Mesothelial cell of epicardium (in vitro differentiated cells): ENCODE data around the gene ITPR1. TPM values are rescaled to one million over a fixed set of nuclear protein-coding genes. Genes with fewer than 3 reads are reported as not detected.

Source experiments
- DNase-seq, 2 experiments: peaks; one replicate each; pipeline ENCODE4 v3.0.0; 2021; ENCODE audit warnings: low spot score in 2 of 2; ENCODE audit not compliant: unreplicated experiment in 2 of 2
- H3K27ac Mint-ChIP-seq: 2 replicates; pipeline ENCODE4 v1.8.0; 2021; ENCODE audit warnings: mixed read lengths
- H3K27me3 Mint-ChIP-seq: 2 replicates; pipeline ENCODE4 v1.8.0; 2021; ENCODE audit warnings: low read depth, mixed read lengths
- H3K36me3 Mint-ChIP-seq: 2 replicates; pipeline ENCODE4 v1.8.0; 2021; ENCODE audit warnings: mixed read lengths
- H3K4me1 Mint-ChIP-seq: 2 replicates; pipeline ENCODE4 v1.8.0; 2021; ENCODE audit warnings: mixed read lengths
- H3K4me3 Mint-ChIP-seq: 2 replicates; pipeline ENCODE4 v1.8.0; 2021; ENCODE audit warnings: mild to moderate bottlenecking, moderate library complexity, mixed read lengths
- H3K9me3 Mint-ChIP-seq: 2 replicates; pipeline ENCODE4 v1.8.0; 2021; ENCODE audit warnings: mixed read lengths
- total RNA-seq: library from RNA; stranded (reverse); gene quantifications from 3 replicates; pipeline ENCODE4 v1.2.1, GENCODE V29; 2021
- TF ChIP-seq, protein P1 (sequence below): fragments of 200-600 bp; sonication (generic); IDR thresholded peaks from one replicate; pipeline ENCODE4 v1.5.0; 2021; ENCODE audit warnings: antibody characterized with exemption; ENCODE audit not compliant: unreplicated experiment

ITPR1 gene
- total RNA-seq, 1 donor from 2014 or later = 21.3 TPM

DNA sequence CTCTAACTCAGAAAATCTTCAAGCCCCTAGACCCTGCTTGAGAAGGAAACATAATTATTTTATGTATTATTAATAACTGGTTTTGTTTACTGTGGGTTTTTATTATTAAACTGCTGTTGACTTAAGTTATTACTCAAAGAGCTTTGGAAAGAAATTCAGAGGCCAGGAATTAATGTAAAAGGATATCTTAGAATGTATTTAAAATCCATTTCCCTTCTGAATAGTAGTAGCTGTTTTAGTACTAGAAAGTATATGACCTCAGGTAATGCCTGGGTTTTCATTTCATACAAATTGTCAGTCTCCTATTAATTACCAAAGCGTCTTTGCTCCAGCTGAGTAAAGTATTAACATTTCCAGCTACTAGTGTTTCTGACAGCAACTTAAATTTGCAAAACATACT, 223.1 kb downstream of the ITPR1 start:
- no peaks in the 10 kb centered on the region for H3K36me3 Mint-ChIP-seq
- no peak for DNase-seq
- H3K4me3 Mint-ChIP-seq = no peak overlapping the region
- H3K27me3 Mint-ChIP-seq = no peaks in the 10 kb centered on the region
- peaks cover 33% of the 10 kb centered on the region for H3K4me1 Mint-ChIP-seq
- H3K9me3 Mint-ChIP-seq = no peaks in the 10 kb centered on the region
- TF ChIP-seq, protein P1, sequence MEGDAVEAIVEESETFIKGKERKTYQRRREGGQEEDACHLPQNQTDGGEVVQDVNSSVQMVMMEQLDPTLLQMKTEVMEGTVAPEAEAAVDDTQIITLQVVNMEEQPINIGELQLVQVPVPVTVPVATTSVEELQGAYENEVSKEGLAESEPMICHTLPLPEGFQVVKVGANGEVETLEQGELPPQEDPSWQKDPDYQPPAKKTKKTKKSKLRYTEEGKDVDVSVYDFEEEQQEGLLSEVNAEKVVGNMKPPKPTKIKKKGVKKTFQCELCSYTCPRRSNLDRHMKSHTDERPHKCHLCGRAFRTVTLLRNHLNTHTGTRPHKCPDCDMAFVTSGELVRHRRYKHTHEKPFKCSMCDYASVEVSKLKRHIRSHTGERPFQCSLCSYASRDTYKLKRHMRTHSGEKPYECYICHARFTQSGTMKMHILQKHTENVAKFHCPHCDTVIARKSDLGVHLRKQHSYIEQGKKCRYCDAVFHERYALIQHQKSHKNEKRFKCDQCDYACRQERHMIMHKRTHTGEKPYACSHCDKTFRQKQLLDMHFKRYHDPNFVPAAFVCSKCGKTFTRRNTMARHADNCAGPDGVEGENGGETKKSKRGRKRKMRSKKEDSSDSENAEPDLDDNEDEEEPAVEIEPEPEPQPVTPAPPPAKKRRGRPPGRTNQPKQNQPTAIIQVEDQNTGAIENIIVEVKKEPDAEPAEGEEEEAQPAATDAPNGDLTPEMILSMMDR = no peak
- H3K27ac Mint-ChIP-seq = no peak overlapping the region

DNA sequence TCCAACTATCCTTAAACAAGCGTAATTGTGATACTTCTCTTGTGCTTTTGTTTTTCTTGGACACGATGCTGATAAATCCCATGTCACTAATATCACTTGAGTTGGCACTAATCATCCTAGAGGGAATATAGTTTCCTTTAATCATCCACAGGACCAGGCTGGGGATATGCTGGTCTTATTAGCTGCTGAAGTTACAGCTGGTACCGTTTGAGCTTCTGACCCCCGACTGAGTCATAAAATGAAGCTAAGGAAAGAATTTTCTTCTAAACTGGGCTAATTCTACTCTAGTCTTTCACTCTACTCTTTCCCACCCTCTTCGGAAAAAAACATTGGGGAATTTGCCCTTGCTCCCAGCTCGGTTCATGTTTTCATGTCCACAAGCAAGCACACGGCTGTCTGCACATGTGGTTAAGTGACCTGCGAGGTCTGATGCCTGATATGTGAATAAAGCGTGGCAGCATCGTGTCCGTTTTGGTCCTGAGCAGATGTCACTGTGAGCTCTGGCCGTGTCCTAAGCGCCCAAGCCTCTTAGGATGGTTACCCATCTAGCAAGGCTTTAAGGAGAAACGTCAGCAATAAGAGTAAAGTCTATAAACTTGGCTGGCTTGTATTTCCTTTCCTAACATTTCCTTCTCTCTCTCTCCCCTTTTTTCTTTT, 223.7 kb downstream of the ITPR1 start:
- DNase-seq = no peak
- Mint-ChIP-seq H3K36me3 (no peaks in the 10 kb centered on the region), H3K4me3 (no peak overlapping the region), H3K27ac (no peak overlapping the region), H3K27me3 (no peaks in the 10 kb centered on the region), H3K9me3 (no peaks in the 10 kb centered on the region), H3K4me1 (peaks cover 33% of the 10 kb centered on the region)
- TF ChIP-seq, protein P1 = no peak

DNA sequence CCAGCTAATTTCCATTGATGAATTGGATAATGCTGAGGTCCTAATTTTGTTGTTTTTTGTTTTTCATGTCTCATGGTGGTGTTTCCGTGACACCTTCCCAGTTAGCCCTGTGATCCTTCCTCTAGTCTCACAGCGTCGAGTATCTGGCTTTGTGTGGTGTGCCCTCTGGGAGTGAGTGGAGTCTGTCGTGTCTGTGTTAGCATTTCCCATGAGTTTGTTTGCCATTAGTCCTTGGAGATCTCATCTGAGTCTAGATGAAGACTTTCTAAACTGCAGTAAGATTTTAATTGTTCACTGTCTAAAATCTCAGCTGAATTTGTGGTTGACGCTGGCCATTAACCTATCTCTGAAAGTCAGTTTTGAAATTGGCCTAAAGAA, 224.2 kb downstream of the ITPR1 start:
- Mint-ChIP-seq H3K27me3 (no peaks in the 10 kb centered on the region), H3K36me3 (no peaks in the 10 kb centered on the region), H3K4me3 (no peak overlapping the region), H3K27ac (no peak overlapping the region), H3K9me3 (no peaks in the 10 kb centered on the region), H3K4me1 (peaks cover 32% of the 10 kb centered on the region)
- no peak for DNase-seq
- TF ChIP-seq, protein P1 = no peak

DNA sequence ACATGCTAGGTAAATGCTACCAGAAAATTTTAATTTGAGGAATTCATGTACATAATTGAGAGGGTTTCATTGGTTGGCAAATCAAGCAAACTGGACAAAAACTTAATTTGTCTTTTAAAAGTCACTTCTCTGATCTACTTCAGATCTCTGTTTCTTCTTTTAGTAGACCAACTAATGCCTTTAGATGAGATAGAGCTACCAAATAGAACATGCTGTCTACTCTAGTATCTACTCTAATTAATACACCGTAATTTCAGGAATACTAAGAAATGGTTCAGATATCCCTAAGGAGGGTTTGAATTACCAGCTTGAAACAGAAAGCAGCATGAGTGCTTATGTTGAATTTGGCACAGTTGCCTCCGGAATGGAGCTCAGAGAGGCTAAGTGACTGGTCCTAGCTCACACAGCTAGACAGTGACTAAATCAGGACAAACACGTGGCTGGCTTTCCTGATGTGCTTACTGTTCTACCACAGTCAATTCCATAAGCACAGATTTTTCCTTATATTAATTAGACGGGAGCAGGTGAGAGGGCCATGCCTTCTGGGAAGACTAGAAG, 225.1 kb downstream of the ITPR1 start:
- Mint-ChIP-seq H3K27ac (no peak overlapping the region), H3K36me3 (no peaks in the 10 kb centered on the region)
- TF ChIP-seq, protein P1 = no peak

DNA sequence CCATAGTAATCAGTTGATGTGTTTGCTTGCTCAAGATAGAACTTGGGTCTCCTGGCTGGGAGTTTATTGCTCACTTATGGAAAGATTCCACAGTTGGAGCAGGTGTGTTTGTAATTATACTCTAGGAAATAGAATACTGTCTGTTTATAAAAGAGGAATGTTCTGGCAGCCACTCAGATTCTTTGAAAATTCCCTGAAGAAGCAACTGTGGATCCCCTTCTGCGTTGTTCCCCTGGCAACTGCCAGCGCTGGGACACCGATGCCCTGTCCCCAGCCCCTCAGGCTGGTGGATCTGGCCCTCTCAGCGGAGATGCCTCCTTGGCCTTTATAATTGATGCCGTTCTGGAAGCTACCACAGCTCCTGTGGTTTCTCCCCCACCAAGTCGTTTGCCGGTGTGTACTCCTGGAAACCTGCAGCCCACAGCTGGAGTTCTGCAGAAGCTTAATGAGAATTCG, 225.9 kb downstream of the ITPR1 start:
- Mint-ChIP-seq H3K9me3 (no peaks in the 10 kb centered on the region), H3K4me1 (peaks cover 29% of the 10 kb centered on the region), H3K36me3 (no peaks in the 10 kb centered on the region), H3K4me3 (no peak overlapping the region), H3K27ac (no peak overlapping the region), H3K27me3 (no peaks in the 10 kb centered on the region)
- TF ChIP-seq, protein P1 = no peak
- no peak for DNase-seq

More for the DNA sequence above, 225.1 kb downstream of the ITPR1 start:
- H3K4me3 Mint-ChIP-seq = no peak overlapping the region
- DNase-seq = no peak
- H3K27me3 Mint-ChIP-seq = no peaks in the 10 kb centered on the region
- H3K9me3 Mint-ChIP-seq = no peaks in the 10 kb centered on the region
- H3K4me1 Mint-ChIP-seq = peaks cover 26% of the 10 kb centered on the region
